Inflammatory macrophage treated with lipopolysaccharide for 1 hour (primary cell): Measurements from ENCODE around the gene DLST.
"Not testable (repeated sequence)": the region's sequence is repeated elsewhere in the genome, so short reads cannot be mapped to it uniquely, and the experiment has no call there.

Source experiments
- DNase-seq, 2 donors: peaks; one replicate each; pipeline ENCODE4 v3.0.0-alpha.2; 2020 to 2022

DLST gene

GRCh38 chr14:74919421-74920165 is 37.9 kb downstream of the DLST start:
- peak in 1 of 2 donors; percentile 23 for DNase-seq

GRCh38 chr14:74920281-74920680 is 38.6 kb downstream of the DLST start:
- no peak for DNase-seq

GRCh38 chr14:74921053-74921620 is 39.4 kb downstream of the DLST start:
- DNase-seq = no peak

GRCh38 chr14:74921987-74922751 is 40.5 kb downstream of the DLST start:
- no peak for DNase-seq

- DNase-seq = peak; percentile 57 to 75
Observed at GRCh38 chr14:74922752-74923401, 41.2 kb downstream of the DLST start, which contains the start of gene RPS6KL1. RPS6KL1 (minus strand) TSS chr14:74923260; CDS start chr14:74921541, 1,719 bp downstream.

DNA sequence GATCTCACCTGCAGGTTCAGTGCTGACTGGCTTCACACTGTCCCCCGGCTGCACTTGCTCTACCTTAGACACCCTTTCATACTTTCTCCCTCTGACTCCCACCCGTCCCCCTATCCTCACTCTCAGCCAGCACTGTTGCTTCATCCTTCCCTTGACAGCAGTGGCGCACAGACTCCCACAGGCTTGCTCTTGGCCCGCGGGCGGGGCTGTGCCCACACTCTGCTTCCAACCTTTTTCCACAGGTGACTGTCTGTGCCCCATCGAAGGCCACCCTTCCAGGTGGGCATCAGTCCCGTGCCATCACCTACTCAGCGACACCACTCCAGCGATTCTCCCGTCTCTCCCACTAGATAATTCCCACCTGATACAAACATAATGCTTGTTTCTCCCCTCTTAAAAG is 42.3 kb downstream of the DLST start:
- no peak for DNase-seq

DNA sequence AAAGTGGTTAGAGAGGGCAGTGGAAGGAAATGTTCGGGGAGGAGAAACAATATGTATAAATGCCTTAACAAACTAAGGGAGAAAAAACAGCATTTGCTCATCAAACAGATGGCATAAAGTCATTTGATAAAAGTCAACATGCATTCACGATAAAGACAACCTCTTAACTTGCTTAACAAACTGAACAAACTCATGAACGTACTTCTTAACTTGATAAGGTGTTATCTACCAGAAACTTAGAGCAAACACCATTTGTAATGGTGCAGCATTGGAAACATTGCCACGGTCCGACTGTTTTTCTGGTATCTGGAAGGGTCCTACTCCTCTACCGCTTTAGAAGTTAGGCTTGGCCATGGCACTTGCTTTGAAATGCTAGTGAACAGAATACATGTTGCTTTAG is 45.5 kb downstream of the DLST start:
- DNase-seq = no peak

GRCh38 chr14:74929242-74929641 is 47.5 kb downstream of the DLST start:
- DNase-seq = no peak

DNA sequence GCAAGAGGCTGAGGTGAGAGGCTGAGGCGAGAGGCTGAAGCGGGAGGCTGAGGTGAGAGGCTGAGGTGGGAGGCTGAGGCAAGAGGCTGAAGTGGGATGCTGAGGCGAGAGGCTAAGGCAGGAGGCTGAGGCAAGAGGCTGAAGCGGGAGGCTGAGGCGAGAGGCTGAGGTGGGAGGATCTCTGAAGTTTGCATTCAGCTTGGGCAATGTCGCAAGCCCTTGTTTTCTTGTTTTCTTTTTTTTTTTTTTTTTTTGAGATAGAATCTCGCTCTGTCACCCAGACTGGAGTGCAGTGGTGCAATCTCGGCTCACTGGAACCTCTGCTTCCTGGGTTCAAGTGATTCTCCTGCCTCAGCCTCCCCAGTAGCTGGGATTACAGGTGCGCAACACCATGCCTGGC is 50.0 kb downstream of the DLST start:
- not testable (repeated sequence) for DNase-seq

- peak; percentile 62 to 86 for DNase-seq
Observed at GRCh38 chr14:74932401-74932901, 50.7 kb downstream of the DLST start.

GRCh38 chr14:74932936-74933335 is 51.2 kb downstream of the DLST start:
- DNase-seq = not testable (repeated sequence)

- DNase-seq = peak in 1 of 2 donors; percentile 11
Observed at GRCh38 chr14:74934041-74934440, 52.3 kb downstream of the DLST start.

DNA sequence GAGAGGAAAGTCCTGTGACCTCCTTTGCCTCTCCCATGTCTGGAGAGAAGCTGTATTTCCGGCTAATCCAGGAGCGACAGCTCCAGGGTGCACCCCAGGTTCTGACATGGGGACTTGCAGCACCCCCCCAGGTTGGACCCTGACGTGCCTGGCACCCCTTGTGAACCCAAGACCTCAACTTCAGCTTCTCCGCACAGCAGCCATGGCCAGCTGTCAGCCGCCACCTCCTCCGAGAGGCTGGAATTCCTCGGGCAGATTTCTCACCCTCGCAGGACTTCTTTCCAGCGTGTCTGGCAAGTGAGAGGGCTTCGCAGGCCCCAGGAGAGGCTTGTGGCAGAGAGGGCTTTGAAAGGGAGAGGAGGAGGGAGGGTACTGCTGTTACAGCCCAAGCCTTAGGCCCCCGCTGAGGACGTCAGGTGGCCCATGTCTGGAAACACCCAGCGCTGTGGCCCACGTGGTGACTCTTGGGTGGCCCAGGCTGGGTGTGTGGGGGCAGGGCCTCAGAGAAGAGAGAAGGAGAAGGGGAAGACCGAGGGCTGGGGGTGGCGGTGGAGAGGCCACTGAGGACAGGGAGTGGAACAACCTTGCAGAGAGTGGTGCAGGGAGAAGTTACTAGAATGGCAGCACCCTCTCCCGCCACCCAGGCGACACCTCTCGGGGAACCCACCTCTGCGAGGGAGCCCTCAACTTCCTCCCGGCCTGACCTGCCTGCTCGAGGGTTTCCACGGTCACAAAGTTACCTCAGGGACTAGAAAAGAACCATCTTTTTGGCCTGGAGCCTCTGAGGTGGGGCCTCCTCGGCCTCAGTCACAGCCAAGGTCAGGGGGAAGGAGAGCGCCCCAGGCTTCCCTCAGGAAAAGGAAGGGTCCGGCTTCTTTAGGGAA is 53.0 kb downstream of the DLST start:
- DNase-seq = peak in 1 of 2 donors; percentile 54

GRCh38 chr14:74935360-74935680 is 53.6 kb downstream of the DLST start:
- no peak for DNase-seq

DNA sequence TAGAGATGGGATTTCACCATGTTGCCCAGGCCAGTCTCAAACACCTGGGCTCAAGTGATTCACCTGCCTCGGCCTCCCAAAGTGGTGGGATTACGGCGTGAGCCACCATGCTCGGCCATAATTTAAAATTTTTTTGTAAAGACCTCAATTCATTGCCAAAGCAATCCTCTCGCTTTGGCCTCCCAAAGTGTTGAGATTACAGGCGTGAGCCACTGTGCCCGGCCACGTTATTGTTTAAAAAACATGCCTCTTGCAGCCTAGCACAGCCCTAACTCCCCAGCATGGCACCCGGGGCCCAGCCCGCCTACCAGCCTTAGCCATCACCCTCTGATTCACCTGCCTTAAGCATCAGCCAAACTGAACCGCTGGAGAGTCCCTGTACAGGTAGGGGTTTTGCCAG is 54.4 kb downstream of the DLST start:
- DNase-seq = no peak

GRCh38 chr14:74936731-74937130 is 55.0 kb downstream of the DLST start:
- peak; percentile 47 to 64 for DNase-seq

DNA sequence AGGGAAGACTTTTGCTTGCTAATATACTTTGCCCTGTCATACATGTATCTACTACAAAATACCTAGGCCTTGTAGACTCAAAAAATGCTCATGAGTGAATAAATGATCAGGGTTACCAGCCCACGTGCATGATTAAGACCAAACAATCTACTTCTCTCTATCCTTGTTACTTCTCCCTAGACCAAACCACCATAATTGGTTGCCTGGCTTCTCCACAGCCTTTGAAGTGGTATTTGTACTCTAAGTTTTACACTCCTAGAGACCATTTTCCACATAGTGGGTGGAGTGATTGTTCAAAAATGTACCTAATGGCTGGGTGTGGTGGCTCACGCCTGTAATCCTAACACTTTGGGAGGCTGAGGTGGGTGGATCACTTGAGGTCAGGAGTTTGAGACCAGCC is 55.5 kb downstream of the DLST start:
- DNase-seq = no peak

GRCh38 chr14:74938531-74939495 is 57.1 kb downstream of the DLST start:
- peak; percentile 37 to 51 for DNase-seq

DNA sequence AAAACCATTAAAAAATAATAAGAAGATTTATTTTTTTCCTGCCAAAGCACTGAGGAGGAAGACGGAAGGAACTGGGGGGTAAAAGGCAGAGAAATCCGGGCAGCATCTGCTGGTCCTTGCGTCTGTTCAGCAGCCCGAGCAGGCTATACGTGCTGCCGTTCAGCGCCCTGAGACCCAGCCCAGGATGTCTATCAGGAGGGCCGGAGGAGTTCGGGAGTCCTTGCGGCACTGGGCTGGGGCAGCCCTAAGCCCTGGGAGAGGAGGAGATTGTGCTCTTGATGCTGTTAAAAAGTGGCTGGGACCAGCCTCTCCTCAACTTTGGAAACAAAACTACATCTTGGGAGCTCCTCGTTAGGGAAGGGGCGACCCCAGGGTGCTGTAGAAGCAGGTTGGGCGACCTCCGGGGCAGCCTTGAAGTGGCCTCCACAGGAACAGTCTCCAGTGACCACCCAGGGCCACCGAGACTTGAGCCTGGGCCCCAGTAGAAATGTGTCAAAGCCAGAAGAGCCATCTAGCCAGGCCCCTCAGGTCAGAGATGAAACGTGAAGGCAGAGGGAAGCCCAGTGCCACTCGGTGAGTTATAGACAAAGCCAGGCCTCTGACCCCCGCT is 59.3 kb downstream of the DLST start:
- DNase-seq = no peak

GRCh38 chr14:74941676-74942097 is 60.0 kb downstream of the DLST start:
- peak; percentile 71 to 84 for DNase-seq
